ENCODE results near the gene ZNF627. TPM values are rescaled to one million over a fixed set of nuclear protein-coding genes. Genes with fewer than 3 reads are reported as not detected.

Gene ZNF627
- total and polyA plus RNA-seq, 2 donors (not counting 1 experiment from before 2014, with no cell fraction given), result 10.8 to 26.3 TPM

- Histone ChIP-seq H3K4me3 (replicated peaks in 1 of 4; ENCODE audit: control extremely low read depth in 1 of 4, insufficient read depth in 1 of 4, low read depth in 3 of 4, low read length in 4 of 4) (peak overlapping the region in 1 of 4 experiments; percentile 80), H3K9me3 (ENCODE audit: control insufficient read depth, insufficient read depth, low read depth, low read length) (no peaks in the 10 kb centered on the region), H3K36me3 (ENCODE audit: control insufficient read depth, insufficient read depth, low read length) (no peaks in the 10 kb centered on the region), H3K9ac (ENCODE audit: insufficient read depth, low read length) (no peak overlapping the region), H3K4me2 (ENCODE audit: extremely low read depth, insufficient read depth, low read length) (peak overlapping the region; percentile 17), H4K20me1 (ENCODE audit: control insufficient read depth, extremely low read depth, insufficient read depth, low read length) (no peaks in the 10 kb centered on the region), H3K79me2 (ENCODE audit: control insufficient read depth, insufficient read depth, low read length) (no peaks in the 10 kb centered on the region), H3K27ac (ENCODE audit: insufficient read depth, low read length) (no peak overlapping the region), H3K4me1 (ENCODE audit: control insufficient read depth, extremely low read depth, insufficient read depth, low read length) (no peaks in the 10 kb centered on the region), H2AFZ (ENCODE audit: low read length) (peak overlapping the region; percentile 63), H3K27me3 (ENCODE audit: control insufficient read depth, insufficient read depth, low read length) (no peaks in the 10 kb centered on the region)
- TF ChIP-seq EZH2 (IDR thresholded peaks at IDR 0.05; ENCODE audit: low read length, missing control alignments), result no peak
- no peak for TF ChIP-seq CTCF (conservative IDR thresholded peaks at IDR 0.05 in 1 of 2, IDR thresholded peaks at IDR 0.05 in 1 of 2; ENCODE audit: low read depth in 1 of 2, low read length in 2 of 2)
- no peak for DNase-seq (ENCODE audit: low read depth in 2 of 2)
Measured at GRCh38 chr19:11639245-11639601, 41.9 kb downstream of the ZNF627 start.

- Histone ChIP-seq H2AFZ (ENCODE audit: low read length) (peak overlapping the region; percentile 92), H3K4me3 (replicated peaks in 1 of 4; ENCODE audit: control extremely low read depth in 1 of 4, insufficient read depth in 1 of 4, low read depth in 3 of 4, low read length in 4 of 4) (peak overlapping the region; percentile 72 to 89 (median 81)), H3K27ac (ENCODE audit: insufficient read depth, low read length) (peak overlapping the region; percentile 63), H3K36me3 (ENCODE audit: control insufficient read depth, insufficient read depth, low read length) (no peaks in the 10 kb centered on the region), H4K20me1 (ENCODE audit: control insufficient read depth, extremely low read depth, insufficient read depth, low read length) (no peaks in the 10 kb centered on the region), H3K4me2 (ENCODE audit: extremely low read depth, insufficient read depth, low read length) (peak overlapping the region; percentile 69), H3K79me2 (ENCODE audit: control insufficient read depth, insufficient read depth, low read length) (no peaks in the 10 kb centered on the region), H3K9me3 (ENCODE audit: control insufficient read depth, insufficient read depth, low read depth, low read length) (no peaks in the 10 kb centered on the region), H3K27me3 (ENCODE audit: control insufficient read depth, insufficient read depth, low read length) (no peaks in the 10 kb centered on the region), H3K4me1 (ENCODE audit: control insufficient read depth, extremely low read depth, insufficient read depth, low read length) (no peaks in the 10 kb centered on the region), H3K9ac (ENCODE audit: insufficient read depth, low read length) (peak overlapping the region; percentile 73)
- TF ChIP-seq CTCF (conservative IDR thresholded peaks at IDR 0.05 in 1 of 2, IDR thresholded peaks at IDR 0.05 in 1 of 2; ENCODE audit: low read depth in 1 of 2, low read length in 2 of 2) (no peak), EZH2 (IDR thresholded peaks at IDR 0.05; ENCODE audit: low read length, missing control alignments) (no peak)
- DNase-seq (ENCODE audit: low read depth in 2 of 2), result peak; percentile 85 to 88
Measured at GRCh38 chr19:11639602-11640471, 42.6 kb downstream of the ZNF627 start.

GRCh38 chr19:11641244-11641643 is 44.0 kb downstream of the ZNF627 start:
- no peaks in the 10 kb centered on the region for H4K20me1 ChIP-seq (ENCODE audit: control insufficient read depth, extremely low read depth, insufficient read depth, low read length)
- no peak overlapping the region for H3K9ac ChIP-seq (ENCODE audit: insufficient read depth, low read length)
- no peaks in the 10 kb centered on the region for H3K9me3 ChIP-seq (ENCODE audit: control insufficient read depth, insufficient read depth, low read depth, low read length)
- no peaks in the 10 kb centered on the region for H3K4me1 ChIP-seq (ENCODE audit: control insufficient read depth, extremely low read depth, insufficient read depth, low read length)
- no peaks in the 10 kb centered on the region for H3K27me3 ChIP-seq (ENCODE audit: control insufficient read depth, insufficient read depth, low read length)
- H3K79me2 ChIP-seq (ENCODE audit: control insufficient read depth, insufficient read depth, low read length), result no peaks in the 10 kb centered on the region
- H3K36me3 ChIP-seq (ENCODE audit: control insufficient read depth, insufficient read depth, low read length), result no peaks in the 10 kb centered on the region
- H2AFZ ChIP-seq (ENCODE audit: low read length), result no peak overlapping the region
- no peak for DNase-seq (ENCODE audit: low read depth in 2 of 2)
- no peak overlapping the region for H3K4me2 ChIP-seq (ENCODE audit: extremely low read depth, insufficient read depth, low read length)
- H3K27ac ChIP-seq (ENCODE audit: insufficient read depth, low read length), result no peak overlapping the region
- TF ChIP-seq CTCF (conservative IDR thresholded peaks at IDR 0.05 in 1 of 2, IDR thresholded peaks at IDR 0.05 in 1 of 2; ENCODE audit: low read depth in 1 of 2, low read length in 2 of 2) (no peak), EZH2 (IDR thresholded peaks at IDR 0.05; ENCODE audit: low read length, missing control alignments) (no peak)
- no peak overlapping the region for H3K4me3 ChIP-seq (replicated peaks in 1 of 4; ENCODE audit: control extremely low read depth in 1 of 4, insufficient read depth in 1 of 4, low read depth in 3 of 4, low read length in 4 of 4)
